Colonic mucosa (tissue), 4 donors: ENCODE results near the gene CDIPT. TPM values are rescaled to one million over a fixed set of nuclear protein-coding genes. Genes with fewer than 3 reads are reported as not detected.

ENCODE experiments used
- DNase-seq: peaks from one replicate; pipeline ENCODE4 v3.0.0-alpha.2; 2020
- H3K27ac ChIP-seq: fragments of 200-600 bp; one replicate; pipeline ENCODE4 v1.8.0; 2021
- H3K27me3 ChIP-seq: fragments of 200-600 bp; one replicate; pipeline ENCODE4 v1.8.0; 2021
- H3K36me3 ChIP-seq: fragments of 200-600 bp; one replicate; pipeline ENCODE4 v1.8.0; 2021
- H3K4me1 ChIP-seq: fragments of 200-600 bp; one replicate; pipeline ENCODE4 v1.8.0; 2021; ENCODE audit warnings: mild to moderate bottlenecking
- H3K4me3 ChIP-seq: fragments of 200-600 bp; one replicate; pipeline ENCODE4 v1.8.0; 2021
- H3K9ac ChIP-seq, 2 donors: one replicate each; pipeline ENCODE4 v1.7.0; 2013; ENCODE audit warnings: control low read depth in 2 of 2, low read depth in 2 of 2, low read length in 2 of 2
- H3K9me3 ChIP-seq: fragments of 200-600 bp; one replicate; pipeline ENCODE4 v1.8.0; 2021
- CTCF ChIP-seq: fragments of 200-600 bp; IDR thresholded peaks from one replicate; pipeline ENCODE4 v1.8.0; 2022; ENCODE audit warnings: antibody characterized with exemption, mild to moderate bottlenecking
- intact Hi-C: fragments of 100-400 bp; cut with DNase I; formaldehyde crosslinking; loops from one replicate; pipeline ENCODE4 v1.14.1; 2022
- total RNA-seq, 2 donors: library from RNA; stranded (reverse); fragmentation: NEBNext Ultra II Directional in 1 of 2; extraction: Animal tissue kit (Norgen Biotek cat#: 25700) in 1 of 2; gene quantifications; one replicate each; pipeline ENCODE4 v1.2.1, GENCODE V29; 2021
- donor health status: healthy.
- donor health status: DM: no; HTN: no; CAD: no.
- donor health status: DM: no; HTN: no; CAD: no.

CDIPT gene
- total RNA-seq, 2 donors from 2014 or later: 58.1 to 62.7 TPM

GRCh38 chr16:29819506-29819905, 43.5 kb downstream of the CDIPT start:
- Histone ChIP-seq H3K9ac (peak overlapping the region; percentile 20 to 100), H3K36me3 (no peaks in the 10 kb centered on the region), H3K27me3 (no peaks in the 10 kb centered on the region), H3K4me3 (peak overlapping the region; percentile 82), H3K27ac (peak overlapping the region; percentile 97), H3K4me1 (peaks cover 39% of the 10 kb centered on the region), H3K9me3 (no peaks in the 10 kb centered on the region)
- TF ChIP-seq CTCF: peak; percentile 36
- intact Hi-C loops: no loop called here
- peak; percentile 70 for DNase-seq

GRCh38 chr16:29818082-29818481, 44.9 kb downstream of the CDIPT start:
- TF ChIP-seq CTCF: no peak
- intact Hi-C loops: no loop called here
- Histone ChIP-seq H3K4me3 (peak overlapping the region; percentile 67), H3K4me1 (peaks cover 26% of the 10 kb centered on the region), H3K9me3 (no peaks in the 10 kb centered on the region), H3K27ac (peak overlapping the region; percentile 95), H3K9ac (no peak overlapping the region), H3K36me3 (no peaks in the 10 kb centered on the region), H3K27me3 (no peaks in the 10 kb centered on the region)
- DNase-seq: no peak

- peaks cover 26% of the 10 kb centered on the region for H3K4me1 ChIP-seq
- H3K27ac ChIP-seq: peak overlapping the region; percentile 95
- intact Hi-C loops: no loop called here
- H3K4me3 ChIP-seq: peak overlapping the region; percentile 67
- H3K9me3 ChIP-seq: no peaks in the 10 kb centered on the region
- H3K36me3 ChIP-seq: no peaks in the 10 kb centered on the region
- H3K9ac ChIP-seq: peak overlapping the region; percentile 89 to 96
- no peaks in the 10 kb centered on the region for H3K27me3 ChIP-seq
- TF ChIP-seq CTCF: no peak
- peak; percentile 80 for DNase-seq
These were observed 46.2 kb downstream of the CDIPT start for GRCh38 chr16:29816694-29817441.

GRCh38 chr16:29815793-29816693, 47.0 kb downstream of the CDIPT start, which contains the start of gene PAGR1:
PAGR1 (plus strand) TSS chr16:29816152; CDS start chr16:29816526, 374 bp downstream.
- peak; percentile 99 for DNase-seq
- peak within 1 kb of the TSS; percentile 95 for H3K27ac ChIP-seq
- no peaks in the 10 kb centered on the region for H3K9me3 ChIP-seq
- H3K9ac ChIP-seq: peak within 1 kb of the TSS; percentile 89 to 96
- peak; percentile 92 for TF ChIP-seq CTCF
- peaks cover 26% of the 10 kb centered on the region for H3K4me1 ChIP-seq
- H3K27me3 ChIP-seq: no peaks in the 10 kb centered on the region
- intact Hi-C loops: no loop called here
- no peaks in the 10 kb centered on the region for H3K36me3 ChIP-seq
- peak within 1 kb of the TSS; percentile 67 for H3K4me3 ChIP-seq

GRCh38 chr16:29815032-29815721, 47.8 kb downstream of the CDIPT start:
- Histone ChIP-seq H3K27ac (peak overlapping the region; percentile 95), H3K4me3 (peak overlapping the region; percentile 67), H3K4me1 (peaks cover 32% of the 10 kb centered on the region), H3K9me3 (no peaks in the 10 kb centered on the region), H3K9ac (peak overlapping the region; percentile 48 to 96), H3K36me3 (no peaks in the 10 kb centered on the region), H3K27me3 (no peaks in the 10 kb centered on the region)
- intact Hi-C loops: no loop called here
- DNase-seq: peak; percentile 56
- no peak for TF ChIP-seq CTCF
